Fibroblast of skin of scalp (primary cell): ENCODE measurements around the gene SLC13A2.

Source experiments
- DNase-seq: peaks from one replicate; pipeline ENCODE4 v3.0.0-alpha.2; 2013

Gene SLC13A2

DNA sequence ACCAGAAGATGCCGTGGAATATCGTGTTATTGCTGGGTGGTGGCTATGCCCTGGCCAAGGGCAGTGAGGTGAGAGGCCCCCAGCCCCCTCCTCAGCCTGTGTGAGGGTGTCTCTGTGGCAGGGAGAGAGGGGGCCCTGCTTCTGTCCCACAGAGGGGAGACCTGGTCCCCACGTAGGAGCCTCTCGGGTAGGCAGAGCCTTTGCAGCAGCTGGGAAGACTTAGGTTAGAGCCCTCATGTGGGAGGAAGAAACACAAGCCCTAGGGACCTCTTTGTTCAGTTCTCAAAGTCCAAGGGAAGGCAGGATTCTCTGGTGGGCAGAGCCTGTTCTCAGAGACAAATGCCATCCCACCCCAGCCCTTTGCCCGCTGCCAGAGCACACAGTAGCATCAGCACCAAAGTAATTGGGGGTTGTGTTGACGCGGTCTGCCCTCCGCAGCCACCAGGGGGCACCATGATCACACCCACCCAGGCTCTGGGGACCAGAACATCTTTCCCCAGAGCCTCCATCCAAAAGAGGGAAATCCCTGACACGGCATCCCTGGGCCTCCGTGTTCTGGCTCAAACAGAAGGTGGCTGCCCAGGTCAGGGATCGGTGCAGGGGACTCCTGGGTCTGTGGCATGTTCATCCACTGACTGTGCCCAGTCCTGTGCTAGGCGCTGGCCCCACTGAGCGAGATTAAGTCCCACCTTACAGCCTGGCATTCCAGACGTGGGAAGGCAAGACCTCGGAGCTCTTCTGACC lies 21.2 kb downstream of the SLC13A2 start:
- peak; percentile 62 for DNase-seq

GRCh38 chr17:28495635-28496034 lies 22.2 kb downstream of the SLC13A2 start:
- no peak for DNase-seq

DNA sequence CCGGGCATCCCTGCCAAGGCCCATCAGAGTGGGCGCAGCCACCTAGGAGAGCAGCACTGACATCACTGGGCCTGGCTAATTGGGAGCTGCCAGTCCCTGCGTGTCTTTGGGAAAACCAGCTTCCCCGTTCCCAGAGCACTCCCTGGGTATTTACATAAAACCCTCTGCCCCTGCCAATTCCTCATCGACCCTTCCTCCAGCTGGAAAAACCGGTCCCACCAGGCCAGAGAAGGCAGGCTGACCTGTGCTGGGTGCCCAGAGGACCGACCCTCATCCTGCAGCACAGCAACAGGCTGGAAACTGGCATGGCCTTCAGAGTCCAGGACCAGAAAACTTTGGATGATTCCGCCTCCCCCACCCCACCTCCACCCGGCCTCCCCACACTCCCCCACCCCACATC lies 24.5 kb downstream of the SLC13A2 start:
- DNase-seq, result no peak

DNA sequence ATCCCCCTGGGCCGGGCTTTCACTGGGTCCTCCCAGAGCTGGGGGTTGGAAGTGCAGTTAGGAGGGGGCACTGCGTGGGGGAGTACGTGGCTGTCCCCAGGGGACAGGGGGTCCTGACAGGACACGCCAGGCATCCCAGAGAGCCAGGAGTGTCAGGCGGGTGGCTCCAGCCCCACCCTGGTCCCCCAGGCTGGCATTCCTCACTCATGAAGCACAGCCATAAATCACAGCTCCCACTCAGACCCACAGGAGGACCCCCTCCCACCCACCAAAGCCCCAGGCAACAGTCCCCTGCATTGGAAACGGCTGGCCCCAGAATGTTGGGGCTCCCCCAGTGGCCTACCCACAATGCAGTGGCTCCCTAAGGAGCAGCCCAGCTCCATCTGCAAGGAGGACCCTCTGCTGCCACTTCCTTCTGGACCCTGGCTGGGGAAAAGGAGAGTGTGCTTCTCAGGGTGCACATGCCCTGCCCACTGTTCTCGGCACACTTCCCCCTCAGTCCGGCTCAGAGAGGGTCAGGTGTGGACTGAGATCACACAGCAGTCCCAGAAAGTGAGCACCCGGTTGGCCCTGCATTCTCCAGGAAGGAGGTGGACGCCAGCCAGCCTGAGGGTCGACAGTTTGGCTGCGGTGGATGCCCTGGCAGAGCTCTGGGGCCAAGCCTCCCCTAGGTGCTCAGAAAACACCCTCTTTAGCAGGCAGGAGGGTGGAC lies 25.4 kb downstream of the SLC13A2 start:
- no peak for DNase-seq

DNA sequence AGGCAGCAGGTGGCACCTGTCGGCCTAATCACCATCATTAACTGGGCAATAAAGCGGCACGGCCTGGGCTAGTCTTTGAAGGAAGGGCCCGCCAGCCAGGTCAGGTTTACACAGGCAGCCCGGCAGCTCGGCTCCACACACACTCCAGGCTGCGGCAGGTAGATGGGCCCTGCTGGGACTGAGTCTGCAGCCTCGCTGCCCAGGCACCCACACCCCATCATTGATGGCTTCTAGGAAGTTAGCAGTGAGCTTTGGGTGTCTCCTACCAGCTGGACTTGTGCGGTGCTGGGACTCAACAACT lies 25.9 kb downstream of the SLC13A2 start:
- DNase-seq, result no peak

GRCh38 chr17:28499684-28500357 lies 26.4 kb downstream of the SLC13A2 start:
- DNase-seq, result no peak

GRCh38 chr17:28500712-28501379 lies 27.4 kb downstream of the SLC13A2 start:
- DNase-seq, result no peak

DNA sequence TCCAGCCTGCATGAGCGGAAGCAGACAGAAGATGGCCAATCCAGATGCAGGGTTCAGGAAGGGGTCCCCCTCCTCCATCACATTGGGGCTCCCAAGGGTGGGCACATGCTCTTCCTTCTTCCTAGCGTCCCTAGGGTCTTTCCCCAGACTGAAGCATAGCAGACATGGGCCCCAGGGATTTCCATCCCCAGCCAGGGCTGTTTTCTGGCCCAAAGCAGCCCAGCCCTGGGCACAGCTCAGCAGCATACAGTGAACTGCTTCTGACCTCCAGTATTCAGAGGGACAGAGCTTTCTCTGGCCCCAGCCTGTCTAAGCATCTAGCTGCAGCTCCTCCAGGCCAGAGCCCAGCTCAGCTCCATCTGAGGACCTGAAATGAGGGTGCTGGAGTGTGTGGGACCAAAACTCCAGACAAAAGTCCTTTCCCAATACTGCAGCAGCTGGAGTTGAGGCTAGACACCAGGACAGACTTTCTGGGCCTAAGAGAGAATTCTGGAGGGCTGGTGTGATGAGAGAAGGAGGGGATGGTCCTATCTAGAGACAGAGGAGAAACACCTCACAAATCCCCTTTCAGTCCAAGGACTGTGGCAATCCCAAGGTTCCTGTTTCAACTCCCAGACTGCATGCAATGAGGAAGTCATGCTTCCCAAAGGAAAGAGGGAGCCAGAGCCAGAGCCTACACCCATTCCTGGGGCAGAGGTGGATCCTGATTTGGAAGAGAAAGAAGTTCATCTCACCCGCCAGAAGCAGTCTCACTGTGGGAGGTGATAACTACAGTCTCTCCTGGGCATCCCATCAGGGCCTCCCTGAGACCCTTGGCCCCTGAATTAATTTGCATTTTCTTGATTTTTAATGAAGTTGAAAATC lies 28.2 kb downstream of the SLC13A2 start:
- no peak for DNase-seq

DNA sequence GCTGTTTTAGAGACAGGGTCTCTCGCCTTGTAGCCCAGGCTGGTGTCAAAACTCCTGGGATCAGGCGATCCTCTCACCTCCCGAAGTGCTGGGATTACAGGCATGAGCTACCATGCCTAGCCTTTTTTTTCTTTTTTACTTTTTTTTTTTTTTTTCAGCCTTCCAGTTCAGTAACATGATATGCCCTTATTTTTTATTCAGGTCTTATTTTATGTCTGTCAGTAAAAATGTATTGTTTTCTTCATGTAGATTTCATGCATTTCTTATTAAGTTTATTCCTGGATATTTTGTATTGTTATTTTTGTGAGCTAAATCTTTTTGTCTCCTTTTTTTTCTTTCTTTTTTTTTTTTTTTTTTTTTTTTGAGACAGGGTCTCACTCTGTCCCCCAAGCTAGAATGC lies 30.0 kb downstream of the SLC13A2 start:
- DNase-seq, result no peak

GRCh38 chr17:28505986-28506665 lies 32.7 kb downstream of the SLC13A2 start, which contains the start of gene FOXN1:
Gene FOXN1 (plus strand): TSS chr17:28506348. CDS start chr17:28523970, 17,622 bp downstream.
- DNase-seq, result no peak

GRCh38 chr17:28506763-28507487 lies 33.5 kb downstream of the SLC13A2 start:
- DNase-seq, result no peak

DNA sequence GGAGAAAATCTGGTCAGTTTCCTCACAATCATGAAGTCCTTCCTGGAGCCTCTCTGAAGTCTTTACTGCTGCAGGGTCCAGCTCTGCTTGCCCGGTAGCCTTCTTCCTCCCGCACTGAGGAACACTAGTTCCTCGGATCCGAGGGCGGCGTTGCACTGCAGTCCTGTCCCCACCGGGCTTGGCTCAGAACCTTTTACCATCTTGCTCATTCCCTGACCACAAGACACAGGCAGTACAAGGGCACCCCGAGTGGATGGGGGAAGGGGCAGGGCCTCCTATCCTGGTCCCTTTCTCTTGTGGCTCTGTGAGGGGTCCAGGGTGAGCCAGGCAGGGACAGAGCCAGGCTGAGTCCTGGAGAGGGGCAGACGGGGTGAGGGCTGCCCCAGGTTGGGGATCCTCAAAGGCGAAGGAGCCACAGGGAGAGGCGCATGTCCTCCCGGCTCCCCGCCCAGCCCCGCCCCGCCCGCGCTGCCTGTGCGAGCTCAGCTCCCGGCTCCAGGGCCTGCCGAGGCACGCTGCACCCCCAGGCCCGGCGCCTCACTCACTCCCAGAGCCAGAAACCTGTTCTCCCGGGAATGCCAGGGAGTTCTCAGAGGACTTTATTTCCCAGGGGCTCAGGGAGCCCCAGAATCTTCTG lies 34.2 kb downstream of the SLC13A2 start:
- no peak for DNase-seq

GRCh38 chr17:28508211-28508724 lies 34.8 kb downstream of the SLC13A2 start:
- no peak for DNase-seq

DNA sequence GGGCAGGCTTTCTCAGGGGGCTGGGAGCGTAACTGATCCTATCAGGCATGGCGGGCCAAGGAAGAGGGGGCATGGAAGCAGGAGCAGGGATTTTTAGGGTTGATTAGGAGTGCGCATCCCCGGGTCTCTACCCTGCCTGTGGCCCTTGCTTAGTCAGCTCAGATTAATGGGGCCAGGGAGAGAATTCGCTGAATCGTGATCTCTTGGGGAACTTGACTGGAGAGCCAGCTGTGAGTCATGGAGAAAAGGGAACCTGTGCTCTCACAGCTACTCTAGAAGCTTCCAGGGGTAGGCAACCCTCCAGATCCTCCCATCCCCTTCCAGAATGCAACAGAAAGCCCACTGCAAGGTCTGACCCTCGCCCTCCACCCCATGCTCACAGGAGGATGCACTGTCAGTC lies 36.3 kb downstream of the SLC13A2 start:
- DNase-seq, result no peak

DNA sequence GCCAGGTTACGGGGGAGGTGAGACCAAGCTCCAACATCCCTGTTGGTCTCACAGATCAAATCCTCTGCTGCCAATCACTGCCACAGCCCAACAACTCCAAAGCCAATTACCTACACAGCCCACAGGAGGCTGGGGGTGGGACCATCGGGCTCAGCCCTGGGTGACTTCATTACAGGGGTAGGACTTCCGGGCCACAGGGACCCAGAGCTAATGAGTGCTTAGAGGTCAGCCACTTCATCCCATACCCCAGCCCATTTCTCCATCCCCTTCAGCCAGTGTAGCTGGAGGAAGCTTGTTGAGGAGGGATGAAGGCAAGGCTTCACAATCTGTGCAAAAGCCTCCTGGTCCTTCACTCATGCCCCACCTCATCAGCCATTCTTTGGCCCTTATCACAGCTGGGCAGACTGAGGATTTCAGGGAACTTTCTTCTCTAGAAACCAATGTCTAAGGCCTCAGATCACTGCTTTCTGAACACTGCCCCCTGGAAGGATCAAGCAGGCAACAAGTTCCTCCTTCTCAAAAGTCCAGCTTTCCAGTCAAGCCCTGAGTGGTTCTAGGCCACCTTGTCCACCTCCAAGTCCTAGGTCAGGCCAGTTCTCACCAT lies 38.5 kb downstream of the SLC13A2 start:
- no peak for DNase-seq

- DNase-seq, result no peak
Observed at GRCh38 chr17:28513476-28513875, 40.0 kb downstream of the SLC13A2 start.

DNA sequence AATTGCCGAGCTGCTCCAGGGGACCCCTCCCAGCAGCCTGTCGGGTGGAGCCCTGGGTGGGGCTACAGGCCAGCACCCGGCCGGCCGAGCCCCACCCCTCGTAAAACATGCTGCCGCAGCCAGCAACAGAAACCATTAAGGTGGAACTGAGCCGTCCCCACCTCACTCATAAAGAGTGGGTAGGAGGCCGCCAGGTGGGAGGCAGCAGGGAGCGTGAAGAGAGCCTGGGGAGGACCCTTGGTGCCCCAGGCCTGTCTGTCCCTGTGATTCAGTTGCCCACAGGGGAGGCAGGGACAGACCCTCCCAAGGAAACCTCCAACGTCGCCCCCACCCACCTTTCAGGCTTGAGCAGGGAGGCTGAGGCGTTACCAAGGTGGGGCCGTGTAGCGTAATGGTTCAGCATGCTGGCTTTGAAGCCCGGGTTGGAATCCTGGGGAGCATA lies 41.1 kb downstream of the SLC13A2 start:
- DNase-seq, result no peak

DNA sequence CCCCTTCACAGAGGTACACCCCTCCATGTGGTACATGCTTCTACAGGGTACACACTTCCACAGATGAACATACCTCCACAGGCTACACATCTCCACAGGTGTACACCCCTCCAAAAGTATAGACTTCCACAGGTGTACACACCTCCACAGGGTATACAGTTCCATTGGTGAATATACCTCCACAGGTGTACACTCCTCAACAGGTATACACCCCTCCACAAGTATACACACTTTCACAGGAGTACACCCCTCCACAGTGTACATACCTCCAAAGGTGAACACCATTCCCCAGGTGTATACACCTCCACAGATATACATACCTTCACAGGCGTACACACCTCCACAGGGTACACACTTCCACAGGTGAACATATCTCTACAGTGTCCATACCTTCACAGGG lies 42.1 kb downstream of the SLC13A2 start:
- DNase-seq, result no peak

DNA sequence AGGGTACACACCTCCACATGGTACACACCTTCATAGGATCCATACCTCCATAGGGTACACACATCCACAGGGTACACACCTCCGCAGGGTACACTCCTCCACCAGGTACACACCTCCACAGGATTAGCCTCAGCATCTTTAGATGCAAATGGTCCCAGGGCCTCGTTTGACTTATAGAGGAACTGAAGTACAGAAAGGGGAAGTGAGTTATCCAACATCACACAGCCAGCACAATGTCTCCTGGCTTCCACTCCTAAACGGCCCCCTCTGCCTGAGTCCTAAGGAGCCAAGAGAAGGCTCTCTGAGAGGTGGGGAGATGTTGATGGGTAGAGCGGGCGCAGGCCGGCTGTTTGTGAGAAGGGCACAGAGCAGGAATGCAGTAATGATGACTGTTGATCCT lies 44.7 kb downstream of the SLC13A2 start:
- no peak for DNase-seq

DNA sequence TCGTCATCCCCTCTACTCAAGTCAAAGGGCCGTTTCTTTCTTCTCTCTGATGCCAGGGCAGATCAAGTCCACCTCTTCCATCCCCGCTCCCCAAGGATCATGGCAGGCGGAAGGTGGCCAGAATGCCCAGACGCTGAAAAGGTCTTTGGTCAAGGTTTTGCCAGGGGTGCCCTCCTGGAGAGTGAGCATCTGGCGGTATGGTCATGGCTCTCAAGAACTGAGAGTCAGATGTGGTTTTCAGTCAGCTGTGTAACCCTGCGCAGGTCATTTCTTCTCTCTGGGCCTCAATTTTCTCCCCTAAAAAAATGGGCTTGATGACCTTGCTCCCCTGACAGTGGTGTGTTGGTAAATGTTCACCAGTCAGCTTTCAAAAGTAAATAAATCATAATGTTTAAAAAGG lies 45.1 kb downstream of the SLC13A2 start:
- DNase-seq, result no peak
